Stomach smooth muscle (tissue), 2 donors: Measurements from ENCODE around the gene CD300E.

Experiments used
- H3K27ac ChIP-seq: one replicate; pipeline ENCODE4 v1.7.0; 2013; ENCODE audit warnings: mild to moderate bottlenecking, low read length, inconsistent platforms
- H3K27me3 ChIP-seq, 2 donors: one replicate each; pipeline ENCODE4 v1.7.0; 2013; ENCODE audit warnings: low read length in 2 of 2; ENCODE audit not compliant: insufficient read depth in 2 of 2, control insufficient read depth in 1 of 2
- H3K36me3 ChIP-seq, 2 donors: one replicate each; pipeline ENCODE4 v1.7.0; 2013; ENCODE audit warnings: low read length in 2 of 2; ENCODE audit not compliant: control insufficient read depth in 2 of 2, insufficient read depth in 2 of 2
- H3K4me1 ChIP-seq: one replicate; pipeline ENCODE4 v1.7.0; 2013; ENCODE audit warnings: low read length; ENCODE audit not compliant: control insufficient read depth, insufficient read depth
- H3K4me3 ChIP-seq, 2 donors: one replicate each; pipeline ENCODE4 v1.7.0; 2013; ENCODE audit warnings: low read length in 2 of 2
- H3K9ac ChIP-seq, 2 donors: one replicate each; pipeline ENCODE4 v1.7.0; 2013; ENCODE audit warnings: low read length in 2 of 2, mild to moderate bottlenecking in 1 of 2
- H3K9me3 ChIP-seq, 2 donors: one replicate each; pipeline ENCODE4 v1.7.0; 2013; ENCODE audit warnings: low read length in 2 of 2; ENCODE audit not compliant: control insufficient read depth in 2 of 2
- donor health status: healthy.
- donor health status: Pancreatic carcinoma.

CD300E gene

GRCh38 chr17:74616696-74617095 is 6.8 kb downstream of the CD300E start:
- H3K9ac ChIP-seq: no peak overlapping the region
- no peaks in the 10 kb centered on the region for H3K4me1 ChIP-seq
- H3K27ac ChIP-seq: no peak overlapping the region

GRCh38 chr17:74612046-74612445 is 11.5 kb downstream of the CD300E start:
- H3K9me3 ChIP-seq: no peaks in the 10 kb centered on the region
- H3K27me3 ChIP-seq: peaks cover 0 to 5% of the 10 kb centered on the region in 2 donors
- no peak overlapping the region for H3K27ac ChIP-seq
- no peak overlapping the region for H3K4me3 ChIP-seq
- no peaks in the 10 kb centered on the region for H3K36me3 ChIP-seq
- no peak overlapping the region for H3K9ac ChIP-seq
- no peaks in the 10 kb centered on the region for H3K4me1 ChIP-seq

More at GRCh38 chr17:74616696-74617095, 6.8 kb downstream of the CD300E start:
- Histone ChIP-seq H3K4me3 (no peak overlapping the region), H3K27me3 (peaks cover 0 to 3% of the 10 kb centered on the region in 2 donors), H3K9me3 (no peaks in the 10 kb centered on the region), H3K36me3 (no peaks in the 10 kb centered on the region)

- no peak overlapping the region for H3K9ac ChIP-seq
- peaks cover 0 to 5% of the 10 kb centered on the region in 2 donors for H3K27me3 ChIP-seq
- peaks cover 10% of the 10 kb centered on the region for H3K4me1 ChIP-seq
- H3K27ac ChIP-seq: no peak overlapping the region
- no peak overlapping the region for H3K4me3 ChIP-seq
- H3K36me3 ChIP-seq: no peaks in the 10 kb centered on the region
- no peaks in the 10 kb centered on the region for H3K9me3 ChIP-seq
These were observed 13.4 kb downstream of the CD300E start for GRCh38 chr17:74610108-74610507.

GRCh38 chr17:74608511-74608910 is 15.0 kb downstream of the CD300E start:
- Histone ChIP-seq H3K4me1 (peaks cover 16% of the 10 kb centered on the region), H3K27ac (no peak overlapping the region), H3K9me3 (no peaks in the 10 kb centered on the region)

GRCh38 chr17:74607221-74607620 is 16.3 kb downstream of the CD300E start:
- Histone ChIP-seq H3K27me3 (peaks cover 0 to 2% of the 10 kb centered on the region in 2 donors), H3K4me3 (no peak overlapping the region), H3K9ac (no peak overlapping the region)

More at GRCh38 chr17:74608511-74608910, 15.0 kb downstream of the CD300E start:
- Histone ChIP-seq H3K36me3 (no peaks in the 10 kb centered on the region), H3K27me3 (peaks cover 0 to 3% of the 10 kb centered on the region in 2 donors), H3K4me3 (no peak overlapping the region), H3K9ac (no peak overlapping the region)

GRCh38 chr17:74606050-74606449 is 17.5 kb downstream of the CD300E start:
- H3K27me3 ChIP-seq: peaks cover 0 to 2% of the 10 kb centered on the region in 2 donors
- peak overlapping the region; percentile 66 for H3K27ac ChIP-seq
- H3K9ac ChIP-seq: no peak overlapping the region

More at GRCh38 chr17:74607221-74607620, 16.3 kb downstream of the CD300E start:
- H3K27ac ChIP-seq: no peak overlapping the region
- H3K9me3 ChIP-seq: no peaks in the 10 kb centered on the region
- no peaks in the 10 kb centered on the region for H3K36me3 ChIP-seq
- peaks cover 16% of the 10 kb centered on the region for H3K4me1 ChIP-seq

GRCh38 chr17:74605361-74605760 is 18.2 kb downstream of the CD300E start:
- Histone ChIP-seq H3K4me3 (peak overlapping the region in 1 of 2 donors; percentile 22), H3K4me1 (peaks cover 16% of the 10 kb centered on the region), H3K9ac (no peak overlapping the region), H3K36me3 (no peaks in the 10 kb centered on the region), H3K9me3 (no peaks in the 10 kb centered on the region), H3K27me3 (peaks cover 0 to 2% of the 10 kb centered on the region in 2 donors), H3K27ac (peak overlapping the region; percentile 66)

More at GRCh38 chr17:74606050-74606449, 17.5 kb downstream of the CD300E start:
- Histone ChIP-seq H3K4me1 (peaks cover 16% of the 10 kb centered on the region), H3K9me3 (no peaks in the 10 kb centered on the region), H3K4me3 (no peak overlapping the region), H3K36me3 (no peaks in the 10 kb centered on the region)

- Histone ChIP-seq H3K9ac (no peak overlapping the region), H3K27ac (peak overlapping the region; percentile 66), H3K4me3 (peak overlapping the region in 1 of 2 donors; percentile 22)
These were observed 18.8 kb downstream of the CD300E start for GRCh38 chr17:74604761-74605160.

GRCh38 chr17:74604200-74604599 is 19.3 kb downstream of the CD300E start:
- Histone ChIP-seq H3K4me3 (no peak overlapping the region), H3K9me3 (no peaks in the 10 kb centered on the region), H3K27ac (peak overlapping the region; percentile 66), H3K4me1 (peaks cover 16% of the 10 kb centered on the region), H3K9ac (no peak overlapping the region), H3K36me3 (no peaks in the 10 kb centered on the region), H3K27me3 (peaks cover 0 to 2% of the 10 kb centered on the region in 2 donors)

More at GRCh38 chr17:74604761-74605160, 18.8 kb downstream of the CD300E start:
- H3K4me1 ChIP-seq: peaks cover 16% of the 10 kb centered on the region
- no peaks in the 10 kb centered on the region for H3K9me3 ChIP-seq
- peaks cover 0 to 2% of the 10 kb centered on the region in 2 donors for H3K27me3 ChIP-seq
- no peaks in the 10 kb centered on the region for H3K36me3 ChIP-seq

GRCh38 chr17:74603746-74604145 is 19.8 kb downstream of the CD300E start:
- H3K4me3 ChIP-seq: no peak overlapping the region
- H3K9me3 ChIP-seq: no peaks in the 10 kb centered on the region
- no peak overlapping the region for H3K27ac ChIP-seq
- H3K27me3 ChIP-seq: peaks cover 0 to 4% of the 10 kb centered on the region in 2 donors
- H3K9ac ChIP-seq: no peak overlapping the region
- H3K36me3 ChIP-seq: no peaks in the 10 kb centered on the region
- H3K4me1 ChIP-seq: peaks cover 16% of the 10 kb centered on the region

GRCh38 chr17:74603037-74603635 is 20.4 kb downstream of the CD300E start:
- peaks cover 16% of the 10 kb centered on the region for H3K4me1 ChIP-seq
- no peaks in the 10 kb centered on the region for H3K36me3 ChIP-seq
- H3K9ac ChIP-seq: no peak overlapping the region
- H3K9me3 ChIP-seq: no peaks in the 10 kb centered on the region
- no peak overlapping the region for H3K4me3 ChIP-seq
- H3K27me3 ChIP-seq: peaks cover 0 to 6% of the 10 kb centered on the region in 2 donors
- H3K27ac ChIP-seq: no peak overlapping the region
